ENCODE results near the gene FIGNL1.

Gene FIGNL1

DNA sequence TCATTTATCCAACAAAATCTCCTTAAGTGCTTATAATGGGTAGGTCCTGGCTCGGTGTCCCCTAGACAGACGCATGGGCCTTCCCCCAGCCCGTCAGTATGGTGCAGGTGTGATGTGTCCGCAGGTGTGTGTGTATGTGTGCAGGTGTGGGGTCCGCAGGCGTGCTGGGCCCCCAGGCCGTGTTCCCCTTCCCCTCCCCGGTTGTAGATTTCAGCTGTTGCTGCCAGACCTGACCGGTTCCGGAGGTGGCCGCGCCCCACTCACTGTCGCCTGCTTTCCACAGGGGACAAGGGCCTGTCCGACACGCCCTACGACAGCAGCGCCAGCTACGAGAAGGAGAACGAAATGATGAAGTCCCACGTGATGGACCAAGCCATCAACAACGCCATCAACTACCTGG lies 50.5 kb downstream of the FIGNL1 start:
- Histone ChIP-seq H3K9me3 (ENCODE audit: control insufficient read depth, low read length) (no peaks in the 10 kb centered on the region), H3K4me1 (ENCODE audit: control insufficient read depth, insufficient read depth, low read length) (no peaks in the 10 kb centered on the region), H3K27me3 (ENCODE audit: control insufficient read depth, insufficient read depth, low read length, poor library complexity, severe bottlenecking) (no peaks in the 10 kb centered on the region), H3K36me3 (ENCODE audit: control insufficient read depth, insufficient read depth, low read length) (no peaks in the 10 kb centered on the region), H3K4me3 (ENCODE audit: insufficient read depth, low read depth, low read length) (no peak overlapping the region), H3K27ac (ENCODE audit: insufficient read depth, low read depth, low read length, poor library complexity, severe bottlenecking) (no peak overlapping the region)
- WGBS, 2 experiments, result 94 to 96% methylated on average over 21 of the region's 21 CpGs

GRCh38 chr7:50399206-50399605 lies 50.9 kb downstream of the FIGNL1 start:
- WGBS, 2 experiments, result 88 to 91% methylated on average over 1 of the region's 1 CpG
- no peaks in the 10 kb centered on the region for H3K9me3 ChIP-seq (ENCODE audit: control insufficient read depth, low read length)
- no peaks in the 10 kb centered on the region for H3K36me3 ChIP-seq (ENCODE audit: control insufficient read depth, insufficient read depth, low read length)
- no peak overlapping the region for H3K4me3 ChIP-seq (ENCODE audit: insufficient read depth, low read depth, low read length)
- no peaks in the 10 kb centered on the region for H3K4me1 ChIP-seq (ENCODE audit: control insufficient read depth, insufficient read depth, low read length)
- no peak overlapping the region for H3K27ac ChIP-seq (ENCODE audit: insufficient read depth, low read depth, low read length, poor library complexity, severe bottlenecking)
- H3K27me3 ChIP-seq (ENCODE audit: control insufficient read depth, insufficient read depth, low read length, poor library complexity, severe bottlenecking), result no peaks in the 10 kb centered on the region

DNA sequence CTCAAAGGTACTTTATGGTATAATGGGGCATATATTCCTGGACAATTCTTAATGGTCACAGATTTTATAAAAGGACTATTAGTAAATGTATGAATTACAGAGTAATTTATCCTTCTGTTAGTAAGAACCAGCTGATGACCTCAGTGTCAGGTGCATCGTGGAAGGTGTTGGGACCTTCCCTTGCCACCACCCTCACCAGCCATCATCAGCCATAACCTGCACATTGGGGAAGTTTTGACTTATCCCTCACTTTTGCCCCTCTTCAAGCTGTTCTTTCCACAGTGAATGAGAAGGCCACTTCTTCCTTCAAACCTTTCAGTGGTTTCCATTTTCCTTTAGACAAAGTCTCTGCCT lies 52.2 kb downstream of the FIGNL1 start:
- H3K27me3 ChIP-seq (ENCODE audit: control insufficient read depth, insufficient read depth, low read length, poor library complexity, severe bottlenecking), result no peaks in the 10 kb centered on the region

DNA sequence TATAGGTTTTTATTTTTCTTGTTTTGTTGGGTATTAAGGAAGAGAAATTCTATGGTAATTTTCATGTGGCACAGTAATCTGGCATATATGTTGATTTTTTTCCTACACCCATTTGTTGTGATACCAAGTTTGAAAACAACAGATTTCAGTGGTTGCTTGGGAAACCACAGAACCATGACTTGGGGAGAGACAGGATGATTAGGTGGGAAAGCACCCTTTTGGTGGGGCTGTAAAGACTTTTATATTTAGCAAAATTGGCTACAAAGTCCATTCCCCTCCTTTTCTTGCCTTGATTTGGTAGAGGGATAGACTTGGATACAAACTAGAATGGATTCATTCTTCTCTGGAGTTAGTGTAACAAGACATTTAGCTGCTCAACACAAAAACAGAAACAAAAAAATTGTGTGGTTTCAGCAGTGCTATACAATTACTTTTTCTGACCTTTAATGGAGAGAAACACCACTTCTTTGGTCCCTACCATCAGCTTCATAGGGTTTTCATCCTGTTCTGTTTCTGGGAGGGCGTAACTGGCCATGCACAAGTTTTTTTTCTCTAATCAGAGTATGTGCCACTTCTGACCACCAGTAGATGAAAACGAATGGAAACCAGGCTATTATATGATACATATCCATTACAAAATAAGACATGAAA lies 52.7 kb downstream of the FIGNL1 start:
- H3K4me1 ChIP-seq (ENCODE audit: control insufficient read depth, insufficient read depth, low read length), result no peaks in the 10 kb centered on the region
- no peak overlapping the region for H3K4me3 ChIP-seq (ENCODE audit: insufficient read depth, low read depth, low read length)
- H3K36me3 ChIP-seq (ENCODE audit: control insufficient read depth, insufficient read depth, low read length), result no peaks in the 10 kb centered on the region
- 92 to 100% methylated on average over 1 of the region's 2 CpGs for WGBS, 2 experiments
- H3K9me3 ChIP-seq (ENCODE audit: control insufficient read depth, low read length), result no peaks in the 10 kb centered on the region
- H3K27me3 ChIP-seq (ENCODE audit: control insufficient read depth, insufficient read depth, low read length, poor library complexity, severe bottlenecking), result no peaks in the 10 kb centered on the region
- H3K27ac ChIP-seq (ENCODE audit: insufficient read depth, low read depth, low read length, poor library complexity, severe bottlenecking), result no peak overlapping the region

More for the DNA sequence above, 52.2 kb downstream of the FIGNL1 start:
- Histone ChIP-seq H3K4me1 (ENCODE audit: control insufficient read depth, insufficient read depth, low read length) (no peaks in the 10 kb centered on the region), H3K9me3 (ENCODE audit: control insufficient read depth, low read length) (no peaks in the 10 kb centered on the region), H3K36me3 (ENCODE audit: control insufficient read depth, insufficient read depth, low read length) (no peaks in the 10 kb centered on the region), H3K4me3 (ENCODE audit: insufficient read depth, low read depth, low read length) (no peak overlapping the region), H3K27ac (ENCODE audit: insufficient read depth, low read depth, low read length, poor library complexity, severe bottlenecking) (no peak overlapping the region)
- WGBS, 2 experiments, result 86 to 100% methylated on average over 1 of the region's 1 CpG

- Histone ChIP-seq H3K27ac (ENCODE audit: insufficient read depth, low read depth, low read length, poor library complexity, severe bottlenecking) (no peak overlapping the region), H3K27me3 (ENCODE audit: control insufficient read depth, insufficient read depth, low read length, poor library complexity, severe bottlenecking) (no peaks in the 10 kb centered on the region), H3K4me1 (ENCODE audit: control insufficient read depth, insufficient read depth, low read length) (no peaks in the 10 kb centered on the region), H3K9me3 (ENCODE audit: control insufficient read depth, low read length) (no peaks in the 10 kb centered on the region), H3K36me3 (ENCODE audit: control insufficient read depth, insufficient read depth, low read length) (no peaks in the 10 kb centered on the region), H3K4me3 (ENCODE audit: insufficient read depth, low read depth, low read length) (no peak overlapping the region)
- WGBS, 2 experiments, result 86 to 96% methylated on average over 1 of the region's 2 CpGs
These were observed 53.3 kb downstream of the FIGNL1 start for GRCh38 chr7:50396856-50397255.

GRCh38 chr7:50394315-50394714 lies 55.8 kb downstream of the FIGNL1 start:
- H3K27ac ChIP-seq (ENCODE audit: insufficient read depth, low read depth, low read length, poor library complexity, severe bottlenecking), result no peak overlapping the region
- H3K9me3 ChIP-seq (ENCODE audit: control insufficient read depth, low read length), result no peaks in the 10 kb centered on the region
- H3K36me3 ChIP-seq (ENCODE audit: control insufficient read depth, insufficient read depth, low read length), result no peaks in the 10 kb centered on the region
- no peaks in the 10 kb centered on the region for H3K27me3 ChIP-seq (ENCODE audit: control insufficient read depth, insufficient read depth, low read length, poor library complexity, severe bottlenecking)
- H3K4me1 ChIP-seq (ENCODE audit: control insufficient read depth, insufficient read depth, low read length), result no peaks in the 10 kb centered on the region
- no peak overlapping the region for H3K4me3 ChIP-seq (ENCODE audit: insufficient read depth, low read depth, low read length)
- WGBS, 2 experiments, result 96 to 100% methylated on average over 1 of the region's 1 CpG
